Adrenal gland (tissue), 5 donors: ENCODE results near the gene ZNF467.

Source experiments
- CTCF ChIP-seq, 6 experiments: fragments of 450-650 bp in 4 of 6; fragments of 200-600 bp in 2 of 6; sonication (generic) in 1 of 6; IDR thresholded peaks; 1 replicate in 5 of 6; 2 replicates in 1 of 6; pipeline versions ENCODE4 v1.5.1 to v1.8.0; 2016 to 2021; ENCODE audit warnings: antibody characterized with exemption in 6 of 6, mild to moderate bottlenecking in 2 of 6, moderate library complexity in 1 of 6
- POLR2A ChIP-seq, 2 donors: fragments of 450-650 bp; IDR thresholded peaks; one replicate each; pipeline ENCODE4 v1.6.1; 2017; ENCODE audit warnings: antibody characterized with exemption in 2 of 2, mild to moderate bottlenecking in 2 of 2, moderate library complexity in 1 of 2
- donor health status: DM: no; HTN: no; CAD: no.

GRCh38 chr7:149774237-149775175, 1.1 kb upstream of the ZNF467 start:
- no peak for TF ChIP-seq CTCF (IDR thresholded peaks at IDR 0.05)
- no peak for TF ChIP-seq POLR2A (IDR thresholded peaks at IDR 0.05)
